ENCODE data around the gene SYNE1. TPM values are rescaled to one million over a fixed set of nuclear protein-coding genes. Genes with fewer than 3 reads are reported as not detected.

The SYNE1 gene
- total RNA-seq, 1 donor from 2014 or later: 17.4 TPM

DNA sequence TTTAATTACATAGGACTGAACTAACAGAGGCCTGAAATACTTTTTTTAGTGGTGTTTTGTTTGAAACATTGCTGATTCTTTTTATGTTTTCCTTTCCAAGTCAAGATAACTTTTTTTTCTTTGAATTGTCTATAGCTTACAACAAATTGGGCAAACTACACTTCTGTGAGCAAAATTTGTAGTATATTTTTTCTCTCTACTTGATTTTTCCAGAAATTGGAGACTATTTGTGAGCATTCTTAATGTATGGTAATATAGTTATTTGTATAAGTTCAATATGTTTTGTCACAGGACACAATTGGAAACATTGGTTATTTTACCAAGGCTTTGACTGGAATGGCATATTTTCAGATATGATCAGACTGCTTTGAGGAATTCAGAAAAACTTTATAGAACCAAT, 216.5 kb downstream of the SYNE1 start:
- DNase-seq (ENCODE audit: low read depth): no peak
- TF ChIP-seq, protein P1, sequence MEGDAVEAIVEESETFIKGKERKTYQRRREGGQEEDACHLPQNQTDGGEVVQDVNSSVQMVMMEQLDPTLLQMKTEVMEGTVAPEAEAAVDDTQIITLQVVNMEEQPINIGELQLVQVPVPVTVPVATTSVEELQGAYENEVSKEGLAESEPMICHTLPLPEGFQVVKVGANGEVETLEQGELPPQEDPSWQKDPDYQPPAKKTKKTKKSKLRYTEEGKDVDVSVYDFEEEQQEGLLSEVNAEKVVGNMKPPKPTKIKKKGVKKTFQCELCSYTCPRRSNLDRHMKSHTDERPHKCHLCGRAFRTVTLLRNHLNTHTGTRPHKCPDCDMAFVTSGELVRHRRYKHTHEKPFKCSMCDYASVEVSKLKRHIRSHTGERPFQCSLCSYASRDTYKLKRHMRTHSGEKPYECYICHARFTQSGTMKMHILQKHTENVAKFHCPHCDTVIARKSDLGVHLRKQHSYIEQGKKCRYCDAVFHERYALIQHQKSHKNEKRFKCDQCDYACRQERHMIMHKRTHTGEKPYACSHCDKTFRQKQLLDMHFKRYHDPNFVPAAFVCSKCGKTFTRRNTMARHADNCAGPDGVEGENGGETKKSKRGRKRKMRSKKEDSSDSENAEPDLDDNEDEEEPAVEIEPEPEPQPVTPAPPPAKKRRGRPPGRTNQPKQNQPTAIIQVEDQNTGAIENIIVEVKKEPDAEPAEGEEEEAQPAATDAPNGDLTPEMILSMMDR (conservative IDR thresholded peaks at IDR 0.05; ENCODE audit: low read depth, low read length): no peak
- H3K4me3 ChIP-seq (ENCODE audit: low read depth, low read length): no peak overlapping the region

- H3K4me3 ChIP-seq (ENCODE audit: low read depth, low read length): no peak overlapping the region
- no peak for DNase-seq (ENCODE audit: low read depth)
- TF ChIP-seq, protein P1 (conservative IDR thresholded peaks at IDR 0.05; ENCODE audit: low read depth, low read length): no peak
These were observed 218.6 kb downstream of the SYNE1 start for GRCh38 chr6:152418551-152418950.

DNA sequence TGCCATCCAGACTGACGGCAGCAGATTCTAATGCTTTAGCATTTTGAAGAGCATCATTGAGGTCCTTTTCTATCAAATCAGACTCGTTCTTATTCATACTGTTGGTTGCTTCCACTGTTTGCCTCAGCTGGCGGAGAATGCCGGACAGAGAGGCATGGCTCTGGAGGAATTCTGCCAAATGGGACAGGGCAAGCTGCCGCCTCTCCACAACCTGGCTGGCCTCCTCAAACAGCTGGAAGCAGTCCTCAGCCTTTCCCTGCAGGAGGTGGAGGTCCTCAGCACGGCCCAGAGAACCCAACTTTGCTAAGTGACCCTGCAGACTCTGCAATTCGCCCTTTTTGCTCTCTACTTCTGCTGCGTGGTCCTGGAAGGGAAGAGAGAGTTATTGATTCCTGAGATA, 220.5 kb downstream of the SYNE1 start:
- TF ChIP-seq, protein P1 (conservative IDR thresholded peaks at IDR 0.05; ENCODE audit: low read depth, low read length): no peak
- DNase-seq (ENCODE audit: low read depth): no peak
- no peak overlapping the region for H3K4me3 ChIP-seq (ENCODE audit: low read depth, low read length)

- DNase-seq (ENCODE audit: low read depth): no peak
- H3K4me3 ChIP-seq (ENCODE audit: low read depth, low read length): no peak overlapping the region
- TF ChIP-seq, protein P1 (conservative IDR thresholded peaks at IDR 0.05; ENCODE audit: low read depth, low read length): no peak
These were observed 232.1 kb downstream of the SYNE1 start for GRCh38 chr6:152404936-152405595.

GRCh38 chr6:152404086-152404857, 232.9 kb downstream of the SYNE1 start:
- TF ChIP-seq, protein P1 (conservative IDR thresholded peaks at IDR 0.05; ENCODE audit: low read depth, low read length): no peak
- peak; percentile 74 for DNase-seq (ENCODE audit: low read depth)
- peak overlapping the region; percentile 29 for H3K4me3 ChIP-seq (ENCODE audit: low read depth, low read length)

- no peak for DNase-seq (ENCODE audit: low read depth)
- TF ChIP-seq, protein P1 (conservative IDR thresholded peaks at IDR 0.05; ENCODE audit: low read depth, low read length): no peak
- H3K4me3 ChIP-seq (ENCODE audit: low read depth, low read length): peak overlapping the region; percentile 12
These were observed 234.4 kb downstream of the SYNE1 start for GRCh38 chr6:152402791-152403190.

Measured in epithelial cell of proximal tubule (primary cell).